DMS79 (cell line): Measurements from ENCODE around the gene NINL.
"Not testable (repeated sequence)": the region's sequence is repeated elsewhere in the genome, so short reads cannot be mapped to it uniquely, and the experiment has no call there.

Experiments
- DNase-seq: peaks from one replicate; lab custom pipeline; 2025; lab: John Stamatoyannopoulos, UW

Gene NINL

DNA sequence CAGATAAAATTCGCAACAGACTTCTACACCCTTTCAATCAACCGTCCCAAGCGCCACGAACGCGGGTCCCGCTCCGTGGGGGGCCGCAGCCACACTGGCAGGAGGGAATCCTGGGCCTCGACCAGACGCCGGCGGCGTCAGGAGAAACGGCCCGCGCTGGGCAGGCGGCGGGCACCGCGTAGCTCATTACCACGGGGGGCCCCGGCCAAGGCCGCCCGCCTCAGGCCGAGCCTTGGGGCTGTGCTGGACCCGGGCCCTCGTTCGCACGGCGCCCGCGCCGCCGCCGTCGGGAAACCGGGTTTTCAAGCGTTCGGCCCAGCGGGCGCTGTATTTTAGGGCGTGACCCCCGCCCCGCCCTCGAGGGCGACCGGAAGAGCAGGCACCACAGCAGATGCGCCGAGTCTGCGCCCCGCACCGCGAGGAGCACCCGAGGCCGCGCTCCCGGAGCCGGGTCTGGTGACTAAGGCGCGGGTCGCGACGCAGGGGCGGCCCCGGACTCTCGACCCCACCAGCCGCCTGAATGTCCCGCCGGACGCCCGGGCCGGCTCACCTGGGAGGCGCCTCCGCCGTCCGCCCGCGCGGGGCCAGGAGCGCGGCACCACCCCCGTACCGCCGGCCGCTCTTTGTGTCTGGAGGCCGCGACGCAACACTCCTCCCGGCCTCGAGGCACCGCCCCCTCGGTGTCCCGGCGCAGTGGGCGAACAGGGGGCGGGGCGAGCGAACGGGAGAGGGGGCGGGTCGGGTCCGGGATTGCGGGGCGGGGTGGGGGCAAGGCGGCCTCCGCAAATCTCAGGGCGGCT is at the start of gene NINL:
NINL (minus strand) TSS at position 627 of the 800 bp plus-strand sequence. CDS start 58,944 bp downstream, outside the sequence.
- no peak for DNase-seq

DNA sequence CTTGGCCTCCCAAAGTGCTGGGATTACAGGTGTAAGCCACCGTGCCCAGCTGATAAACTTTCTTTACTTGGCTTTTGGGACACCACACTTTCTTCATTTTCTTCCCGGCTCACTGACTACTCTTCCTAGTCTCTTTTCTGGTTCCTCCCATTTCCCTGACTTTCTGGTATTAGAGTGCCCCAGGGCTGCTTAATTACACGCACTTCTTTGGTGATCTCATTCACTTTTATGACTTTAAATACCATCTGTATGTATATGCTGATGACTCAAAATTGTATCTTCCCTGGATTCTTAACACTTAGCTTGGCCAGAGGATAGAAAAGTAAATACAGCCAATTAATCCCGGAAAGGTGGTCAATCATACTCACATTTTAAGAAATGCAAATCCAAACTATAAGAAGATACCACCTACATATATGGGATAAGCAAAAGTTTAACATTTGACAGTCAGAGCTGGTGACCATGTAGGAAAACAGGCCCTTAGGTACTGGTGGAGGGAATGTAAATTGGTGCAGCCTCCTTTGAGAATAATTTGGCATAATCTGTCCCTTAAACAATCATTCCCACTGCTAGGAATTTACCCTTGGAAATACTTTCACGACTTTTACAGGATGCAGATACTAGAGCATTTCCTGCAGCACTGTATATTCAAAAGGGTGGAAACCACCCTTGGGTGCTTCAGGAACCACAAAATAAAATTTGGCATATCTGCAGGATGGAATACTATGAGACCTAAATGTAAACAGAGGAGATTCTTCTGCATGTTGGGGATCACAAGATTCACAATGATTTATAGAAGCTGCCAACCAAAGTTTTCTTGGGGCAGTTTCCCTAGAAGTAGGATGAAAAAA is 47.8 kb upstream of the NINL start:
- DNase-seq = no peak

DNA sequence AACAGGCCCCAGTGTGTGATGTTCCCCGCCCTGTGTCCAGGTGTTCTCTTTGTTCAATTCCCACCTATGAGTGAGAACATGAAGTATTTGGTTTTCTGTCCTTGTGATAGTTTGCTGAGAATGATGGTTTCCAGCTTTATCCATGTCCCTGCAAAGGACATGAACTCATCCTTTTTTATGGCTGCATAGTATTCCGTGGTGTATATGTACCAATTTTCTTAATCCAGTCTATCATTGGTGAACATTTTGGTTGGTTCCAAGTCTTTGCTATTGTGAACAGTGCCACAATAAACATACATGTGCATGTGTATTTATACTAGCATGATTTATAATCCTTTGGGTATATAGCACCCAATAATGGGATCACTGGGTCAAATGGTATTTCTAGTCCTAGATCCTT is 45.3 kb upstream of the NINL start:
- not testable (repeated sequence) for DNase-seq

DNA sequence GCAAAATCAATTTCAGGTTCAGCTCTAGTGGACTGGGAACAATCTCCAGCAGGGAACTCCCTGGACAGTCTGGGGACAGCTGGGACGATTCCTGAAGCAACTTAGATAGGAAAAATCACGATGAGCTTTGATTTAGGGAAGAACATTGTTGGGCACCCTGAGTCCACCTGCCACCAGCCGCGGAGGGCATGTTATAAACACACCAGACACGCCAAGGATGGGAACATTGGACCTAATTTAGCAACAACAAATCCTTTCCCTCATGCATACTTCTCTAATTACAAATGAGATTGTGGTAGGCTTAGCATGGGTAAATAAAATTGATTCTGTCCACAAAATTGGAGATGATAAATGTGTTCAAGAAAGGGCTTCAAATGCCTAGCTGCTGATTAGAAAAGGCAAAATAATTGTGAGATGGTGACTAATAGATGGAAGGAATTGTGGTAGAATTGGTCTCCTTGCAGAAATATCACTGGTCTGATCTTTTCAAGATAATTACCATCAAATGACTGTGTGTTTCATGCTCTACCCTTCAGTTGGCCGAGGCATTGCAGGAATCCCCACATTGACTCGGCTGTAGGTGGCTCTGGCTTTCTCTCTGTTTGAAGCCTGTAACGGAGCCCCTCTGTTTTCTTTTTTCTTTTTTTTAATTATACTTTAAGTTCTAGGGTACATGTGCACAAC is 44.6 kb upstream of the NINL start:
- no peak for DNase-seq

DNA sequence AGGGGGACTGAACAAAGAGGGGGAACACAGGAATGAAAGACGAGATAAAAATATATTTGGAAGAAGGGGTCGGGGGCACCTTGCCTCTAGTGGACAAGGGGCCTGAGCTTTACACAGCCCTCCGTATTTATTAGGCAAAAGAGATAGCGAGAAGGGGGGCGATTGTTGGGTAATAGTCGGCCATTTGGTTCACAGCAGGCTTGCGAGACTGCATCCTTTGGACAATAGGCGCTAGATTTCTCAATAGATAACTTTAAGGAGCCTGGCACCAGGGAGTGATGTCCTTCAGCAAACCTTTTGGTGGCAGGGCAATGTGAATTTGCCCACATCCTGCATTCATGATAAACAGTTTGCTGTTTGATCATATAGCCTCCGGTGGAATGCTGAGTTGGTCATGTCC is 41.4 kb upstream of the NINL start:
- DNase-seq = no peak

DNA sequence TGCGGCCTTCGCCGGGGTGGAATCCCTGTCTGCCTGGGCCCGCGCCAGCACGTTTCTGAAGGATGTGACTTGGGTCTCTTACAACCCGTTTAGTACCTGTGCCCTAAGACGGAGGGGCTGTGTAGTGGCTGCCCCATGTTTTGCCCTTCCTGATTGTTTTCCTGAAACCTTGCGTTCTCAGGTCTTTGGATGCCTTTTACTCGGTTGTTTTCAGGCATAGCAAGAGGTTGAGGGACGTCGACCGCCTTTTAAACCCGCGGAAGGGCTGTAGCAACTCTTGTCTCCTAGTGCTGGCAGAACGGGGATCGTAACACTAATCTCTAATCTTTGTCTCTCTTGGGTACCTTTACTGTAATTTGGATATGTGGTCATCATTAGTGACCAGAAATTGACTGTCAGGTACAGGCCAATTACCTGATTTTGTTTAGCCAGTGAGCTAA is 39.2 kb upstream of the NINL start:
- DNase-seq = no peak

DNA sequence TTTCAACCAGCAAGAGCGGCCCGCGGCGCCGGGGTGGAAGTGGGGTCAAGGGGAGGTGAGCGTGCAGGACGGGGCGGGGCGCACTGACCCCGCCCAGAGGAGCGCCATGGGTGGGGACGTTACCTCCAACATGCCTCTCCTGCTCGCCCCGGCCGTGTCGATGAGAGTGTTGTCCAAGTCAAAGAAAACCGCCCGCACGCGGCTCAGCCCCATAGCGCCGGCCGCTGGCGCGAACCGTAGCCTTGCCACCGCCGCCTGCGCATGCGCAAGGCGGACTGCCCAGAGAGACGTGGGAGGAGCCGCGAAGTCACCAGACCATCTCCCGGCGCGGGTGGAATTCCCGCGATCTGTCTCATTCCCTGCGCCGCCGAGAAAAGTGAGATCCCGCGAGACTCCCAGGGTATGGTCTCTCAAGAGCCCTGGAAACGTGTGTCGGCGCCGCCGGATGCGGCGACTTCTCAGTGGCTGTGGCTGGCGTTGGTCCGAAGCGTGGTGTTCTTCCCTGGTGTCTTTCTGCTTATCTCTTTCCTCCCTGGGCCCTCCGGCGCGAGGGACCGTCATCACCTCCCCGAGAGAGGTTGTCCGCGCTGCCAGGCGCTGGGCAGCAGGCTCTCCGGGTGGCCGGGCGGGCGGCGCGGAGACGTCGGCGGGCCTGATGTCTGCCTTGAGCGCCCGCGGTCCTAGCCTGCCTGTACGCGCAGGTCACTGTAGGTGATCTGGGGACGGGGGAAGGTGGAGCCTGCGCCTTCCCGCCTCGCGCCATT is 38.6 kb upstream of the NINL start, which contains the start of gene NANP:
NANP (minus strand) TSS at position 279 of the 764 bp plus-strand sequence; CDS start at position 213, 66 bp downstream.
- DNase-seq = peak; percentile 84

DNA sequence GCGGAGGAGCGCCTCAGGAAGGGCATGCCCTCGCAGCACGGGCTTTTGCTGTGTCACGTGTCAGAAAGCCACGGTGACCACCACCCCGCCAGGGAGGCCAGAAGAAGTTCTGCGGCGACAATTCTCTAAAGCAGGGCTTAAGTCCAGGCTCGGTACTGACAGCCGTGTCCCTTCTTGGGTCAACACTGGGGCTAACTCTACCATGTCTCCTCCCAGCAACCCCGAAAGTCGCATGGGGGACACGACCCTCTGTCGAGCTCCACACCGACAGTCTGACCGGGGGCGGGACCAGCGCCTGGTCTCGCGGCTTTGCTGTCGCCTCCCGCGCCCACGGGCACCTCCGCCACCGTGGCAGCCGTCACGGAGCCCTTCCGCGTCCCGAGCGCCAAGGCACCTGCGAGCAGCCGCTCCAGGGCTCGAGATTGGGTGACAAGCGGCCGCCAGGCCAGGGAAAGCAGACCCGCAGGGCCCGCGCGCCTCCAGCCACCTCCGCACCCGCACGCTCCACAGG is 37.9 kb upstream of the NINL start:
- DNase-seq = no peak

DNA sequence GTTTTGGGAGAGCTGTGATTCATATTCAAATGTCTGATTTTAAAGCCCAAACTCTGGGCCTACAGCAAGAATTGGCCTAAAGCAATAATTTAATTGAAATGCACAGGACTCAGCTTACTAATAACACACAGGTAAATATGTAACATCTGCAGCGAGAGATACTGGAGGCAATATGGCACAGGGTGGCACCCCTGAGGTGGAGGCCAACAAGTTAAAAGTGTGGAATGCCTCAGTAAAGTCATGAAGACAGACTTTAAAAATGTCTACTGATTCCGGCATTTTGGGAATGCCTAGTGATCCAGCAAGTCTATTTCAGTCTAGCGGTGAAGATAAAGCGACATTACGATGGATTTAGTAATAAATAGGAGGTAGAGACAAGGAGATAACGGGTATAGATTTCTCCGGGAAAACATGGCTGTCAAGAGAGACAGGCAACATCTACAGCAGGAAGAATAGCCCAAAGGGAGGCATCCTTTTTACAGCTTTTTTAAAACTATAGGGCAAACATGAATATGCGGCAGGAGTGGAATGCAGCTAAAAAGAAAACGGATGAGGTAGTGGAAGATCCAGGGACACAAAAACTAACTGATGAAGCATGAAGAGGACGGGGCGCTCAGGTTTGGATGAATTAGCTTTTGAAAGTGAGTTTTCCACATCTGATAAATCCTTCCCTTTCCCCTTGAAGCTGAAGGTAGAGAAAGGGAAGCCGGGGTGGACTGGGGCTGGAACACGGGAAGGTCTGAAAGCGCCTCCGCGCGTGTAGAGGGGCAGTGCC is 37.3 kb upstream of the NINL start:
- DNase-seq = no peak

DNA sequence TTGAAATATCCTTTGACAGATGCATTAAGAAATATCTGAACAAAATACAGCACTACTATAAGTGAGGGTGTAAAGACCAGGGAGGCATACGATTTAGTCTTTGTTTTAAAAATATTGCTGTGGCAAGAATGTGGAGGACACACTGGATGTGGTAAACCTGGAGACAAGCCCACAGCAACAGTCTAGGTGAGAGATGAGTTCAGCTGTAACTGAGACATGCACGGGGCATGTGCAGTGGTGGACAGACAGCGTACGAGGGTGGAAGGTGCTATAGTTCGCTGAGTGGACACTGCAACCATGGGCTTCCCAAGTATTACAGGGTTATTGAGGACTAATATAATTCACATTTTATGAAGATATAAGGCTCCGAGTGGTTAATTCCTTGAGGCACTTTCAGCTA is 36.7 kb upstream of the NINL start:
- no peak for DNase-seq

DNA sequence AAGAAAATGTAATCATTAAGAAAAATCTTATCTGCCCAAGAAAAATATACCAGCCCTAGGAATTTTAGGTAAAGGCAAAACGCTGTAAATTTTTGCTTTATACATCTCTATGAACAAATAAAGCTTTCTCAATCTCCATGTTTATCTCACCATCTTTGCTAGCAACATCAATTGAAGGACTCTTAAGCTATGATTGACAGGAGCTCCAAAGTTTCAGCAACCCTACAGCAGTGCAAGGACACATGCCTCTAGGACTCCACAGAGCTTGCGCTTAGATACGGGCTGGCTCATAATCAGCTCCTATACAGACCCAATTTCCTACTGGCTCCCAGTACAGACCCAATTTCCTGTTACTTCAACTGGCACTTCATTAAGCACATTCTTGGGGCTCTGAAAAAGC is 34.2 kb upstream of the NINL start:
- DNase-seq = no peak

DNA sequence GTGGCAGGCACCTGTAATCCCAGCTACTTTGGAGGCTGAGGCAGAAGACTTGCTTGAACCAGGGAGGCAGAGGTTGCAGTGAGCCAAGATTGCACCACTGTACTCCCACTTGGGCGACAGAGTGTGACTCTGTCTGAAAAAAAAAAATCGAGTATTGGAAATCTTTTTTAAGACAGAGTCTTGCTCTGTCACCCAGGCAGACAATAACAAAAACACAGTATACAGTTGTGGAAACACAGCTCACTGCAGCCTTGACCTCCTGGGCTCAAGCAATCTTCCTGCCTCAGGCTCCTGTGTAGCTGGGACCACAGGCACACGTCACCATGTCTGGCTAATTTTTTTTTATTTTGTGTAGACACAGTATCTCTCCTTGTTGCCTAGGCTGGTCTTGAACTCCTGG is 23.4 kb upstream of the NINL start:
- no peak for DNase-seq

DNA sequence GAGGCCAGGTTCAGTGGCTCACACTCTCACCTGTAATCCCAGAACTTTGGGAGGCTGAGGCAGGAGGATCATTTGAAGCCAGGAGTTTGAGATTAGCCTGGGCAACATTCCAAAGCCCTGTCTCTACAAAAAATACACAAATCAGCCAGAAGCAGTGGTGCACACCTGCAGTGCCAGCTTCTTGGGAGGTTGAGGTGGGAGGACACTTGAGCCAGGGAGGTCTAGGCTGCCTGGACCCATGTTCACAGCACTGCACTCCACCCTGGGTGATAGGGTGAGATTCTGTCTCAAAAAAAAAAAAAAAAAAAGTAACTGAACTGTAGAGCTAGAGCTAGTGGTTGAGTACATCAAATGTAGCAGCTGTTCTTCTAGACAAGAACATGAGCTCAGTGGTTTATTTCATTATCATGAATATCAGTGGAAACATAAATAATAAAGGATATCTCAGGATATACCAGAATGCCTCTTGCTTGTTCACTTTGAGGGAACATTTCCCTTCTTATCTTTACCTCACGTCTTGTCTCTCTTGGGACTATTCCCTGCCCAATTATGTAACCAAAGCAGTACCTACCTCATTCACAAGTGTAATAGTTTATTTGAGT is 20.9 kb upstream of the NINL start:
- DNase-seq = no peak

DNA sequence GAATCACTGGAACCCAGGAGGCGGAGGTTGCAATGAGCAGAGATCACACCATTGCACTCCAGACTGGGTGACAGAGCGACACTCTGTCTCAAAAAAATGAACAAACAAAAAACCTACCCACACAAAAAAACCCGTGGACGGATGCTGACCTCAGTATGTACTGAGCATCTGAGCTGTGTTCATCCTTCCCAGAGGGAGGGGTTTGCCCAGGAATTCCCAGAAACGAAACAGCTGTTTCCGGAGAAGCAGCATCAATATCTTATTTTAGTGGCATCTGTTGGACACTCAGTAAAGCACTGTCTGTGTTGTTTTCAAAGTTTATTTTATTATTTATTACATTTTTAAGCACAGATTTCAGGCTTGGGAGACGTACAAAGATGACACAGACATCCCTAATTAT is 19.8 kb upstream of the NINL start:
- DNase-seq = no peak

DNA sequence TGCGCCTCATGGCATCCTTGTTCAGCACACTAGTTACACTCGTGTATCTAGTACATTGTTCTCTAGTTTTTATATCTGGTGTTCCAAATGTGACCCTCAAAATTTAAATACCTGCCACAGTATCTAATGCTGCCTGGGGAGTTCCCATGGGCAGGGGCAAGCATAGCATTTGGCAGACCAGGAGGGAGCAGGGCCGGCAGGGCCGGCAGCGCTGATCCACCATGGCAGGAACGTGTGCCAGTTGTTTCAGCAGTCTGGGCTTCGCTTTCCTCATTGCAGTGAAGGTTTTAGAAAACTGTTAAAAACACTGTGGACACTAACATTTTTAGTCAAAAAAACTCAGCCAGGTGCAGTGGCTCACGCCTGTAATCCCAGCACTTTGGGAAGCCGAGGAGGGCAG is 19.3 kb upstream of the NINL start:
- DNase-seq = no peak

DNA sequence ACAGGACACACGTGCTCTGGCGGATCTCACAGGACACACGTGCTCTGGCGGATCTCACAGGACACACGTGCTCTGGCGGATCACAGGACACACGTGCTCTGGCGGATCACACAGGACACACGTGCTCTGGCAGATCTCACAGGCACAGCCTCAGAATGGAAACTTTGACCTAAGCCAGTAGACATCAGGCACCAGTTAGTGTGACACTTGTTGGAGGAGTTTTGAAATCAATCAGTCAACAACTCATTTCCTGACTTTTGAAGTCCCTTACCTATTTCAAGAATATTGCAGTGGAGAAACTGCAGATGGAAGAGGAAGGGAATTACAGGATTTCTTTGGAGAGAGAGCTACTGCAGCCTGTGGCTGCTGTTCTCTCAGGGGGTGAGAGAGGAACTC is 17.6 kb upstream of the NINL start:
- DNase-seq = not testable (repeated sequence)

DNA sequence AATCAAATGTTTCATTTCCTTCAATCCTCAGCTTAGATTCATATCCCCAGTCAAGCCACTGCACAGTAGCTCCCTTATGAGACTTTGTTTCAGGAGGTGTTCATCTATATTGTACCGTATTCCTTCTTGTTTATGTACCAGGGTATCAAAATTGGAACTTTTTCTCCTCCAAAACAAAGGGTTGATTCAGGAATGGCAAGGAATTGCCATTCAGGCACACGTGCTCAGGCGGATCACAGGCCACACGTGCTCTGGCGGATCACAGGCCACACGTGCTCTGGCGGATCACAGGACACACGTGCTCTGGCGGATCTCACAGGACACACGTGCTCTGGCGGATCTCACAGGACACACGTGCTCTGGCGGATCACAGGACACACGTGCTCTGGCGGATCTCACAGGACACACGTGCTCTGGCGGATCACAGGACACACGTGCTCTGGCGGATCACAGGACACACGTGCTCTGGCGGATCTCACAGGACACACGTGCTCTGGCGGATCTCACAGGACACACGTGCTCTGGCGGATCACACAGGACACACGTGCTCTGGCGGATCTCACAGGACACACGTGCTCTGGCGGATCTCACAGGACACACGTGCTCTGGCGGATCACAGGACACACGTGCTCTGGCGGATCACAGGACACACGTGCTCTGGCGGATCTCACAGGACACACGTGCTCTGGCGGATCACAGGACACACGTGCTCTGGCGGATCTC is 17.0 kb upstream of the NINL start:
- not testable (repeated sequence) for DNase-seq

DNA sequence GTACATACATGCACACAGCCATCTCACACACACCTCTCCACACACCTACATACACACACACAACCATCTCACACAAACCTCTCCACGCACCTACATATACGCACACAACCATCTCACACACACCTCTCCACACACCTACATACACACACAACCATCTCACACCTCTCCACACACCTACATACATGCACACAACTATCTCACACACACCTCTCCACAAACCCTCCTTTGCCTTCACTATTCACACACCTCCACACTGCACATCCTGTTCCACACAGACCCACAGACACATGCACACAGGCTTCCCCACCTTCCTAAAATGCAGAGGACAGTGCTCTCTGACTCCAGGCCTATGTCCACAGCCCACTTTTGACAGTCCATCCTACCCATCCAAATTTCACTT is 16.3 kb upstream of the NINL start:
- DNase-seq = no peak

DNA sequence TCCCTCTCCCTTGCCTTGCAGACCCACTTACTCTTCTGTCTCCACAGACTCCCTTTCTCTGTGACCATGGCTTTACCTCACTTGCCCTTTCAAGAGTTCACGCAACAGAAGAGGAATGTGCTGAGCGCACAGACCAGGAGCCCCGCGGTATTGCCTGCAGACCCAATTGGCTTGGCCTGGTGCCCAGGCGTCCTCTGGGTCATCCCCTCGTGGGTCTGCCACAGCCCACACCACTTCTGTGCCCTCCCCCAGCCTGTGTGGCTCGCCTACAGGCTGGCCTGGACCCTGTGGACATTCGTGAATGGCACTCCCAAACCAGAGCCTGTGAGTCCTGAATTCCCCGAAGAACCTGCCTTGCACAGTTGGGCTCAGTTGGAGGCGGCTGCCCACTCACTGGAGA is 15.3 kb upstream of the NINL start:
- DNase-seq = no peak
